Measurements from ENCODE around the gene STC2.

DNA sequence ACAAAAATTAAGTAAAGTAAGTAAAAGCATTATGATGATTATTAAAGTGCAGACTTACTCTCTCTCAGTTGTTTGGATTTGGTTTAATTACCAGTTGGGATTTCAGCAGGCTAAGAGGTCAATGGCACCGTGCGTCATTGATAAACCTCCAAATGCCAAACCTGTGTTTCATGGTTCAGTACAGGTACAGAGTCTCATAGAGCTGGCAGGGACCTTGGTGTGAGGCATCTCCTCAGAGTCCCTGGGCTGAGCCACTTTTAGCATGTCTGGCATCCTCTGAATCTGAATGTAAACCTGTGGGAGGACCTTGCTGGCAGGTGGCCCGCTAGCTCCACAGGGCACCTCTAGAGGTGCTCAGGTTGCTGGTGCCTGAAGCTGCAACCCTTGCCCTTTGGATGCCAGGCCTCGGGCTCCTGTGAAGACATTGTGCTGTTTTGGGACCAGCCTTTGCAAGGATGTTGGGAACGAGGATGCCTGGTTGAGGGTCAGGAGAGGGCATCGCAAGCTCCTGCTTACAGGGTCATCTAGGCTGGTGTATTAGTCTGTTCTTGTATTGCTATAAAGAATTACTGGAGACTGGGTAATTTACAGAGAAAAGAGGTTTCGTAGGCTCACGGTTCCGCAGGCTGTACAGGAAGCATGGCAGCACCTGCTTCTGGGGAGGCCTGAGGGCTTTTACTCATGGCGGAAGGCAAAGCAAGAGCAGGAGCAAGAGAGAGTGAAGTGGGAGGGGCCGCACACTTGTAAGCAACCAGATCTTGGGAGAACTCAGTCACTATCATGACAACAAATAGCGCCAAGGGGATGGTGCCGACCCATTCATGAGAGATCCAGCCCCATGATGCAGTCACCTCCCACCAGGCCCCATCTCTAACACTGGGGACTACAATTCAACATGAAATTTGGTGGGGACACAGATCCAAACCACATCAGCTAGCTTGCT, 14.9 kb upstream of the STC2 start:
- TF ChIP-seq CTCF (IDR thresholded peaks at IDR 0.05) (no peak), CHD4 (IDR thresholded peaks at IDR 0.05; ENCODE audit: borderline replicate concordance) (no peak), RFX5 (IDR thresholded peaks at IDR 0.05) (no peak), POLR2AphosphoS2 (conservative IDR thresholded peaks at IDR 0.05; ENCODE audit: low read length) (no peak), EHMT2 (IDR thresholded peaks at IDR 0.05; ENCODE audit: low read depth) (no peak), REST (IDR thresholded peaks at IDR 0.05) (no peak), USF2 (IDR thresholded peaks at IDR 0.05) (no peak), HOXB5 (CRISPR knock-in tag; IDR thresholded peaks at IDR 0.05) (no peak), POLR2A (IDR thresholded peaks at IDR 0.05; ENCODE audit: low read length) (no peak), ESRRA (IDR thresholded peaks at IDR 0.05; ENCODE audit: borderline replicate concordance, low read length) (no peak), EP300 (IDR thresholded peaks at IDR 0.05) (no peak), BHLHE40 (IDR thresholded peaks at IDR 0.05; ENCODE audit: low read depth, low read length) (no peak), BCL3 (IDR thresholded peaks at IDR 0.05) (no peak)

Measured in A549 (cell line).